KMS-11 (cell line): ENCODE measurements around the gene CNTNAP5.

Experiments used
- H2AFZ ChIP-seq: fragments of 200-600 bp; sonication (generic); 2 replicates; pipeline ENCODE4 v1.6.1; 2016; ENCODE audit warnings: antibody characterized with exemption, mixed run types, low read depth
- H3K27ac ChIP-seq: fragments of 200-600 bp; sonication (generic); 2 replicates; pipeline ENCODE4 v1.6.1; 2016; ENCODE audit warnings: mild to moderate bottlenecking, mixed run types
- H3K27me3 ChIP-seq: fragments of 200-600 bp; sonication (generic); 2 replicates; pipeline ENCODE4 v1.6.1; 2017; ENCODE audit warnings: mild to moderate bottlenecking, low read depth, mixed run types, moderate library complexity; ENCODE audit not compliant: insufficient read depth
- H3K36me3 ChIP-seq: fragments of 200-600 bp; sonication (generic); 2 replicates; pipeline ENCODE4 v1.6.1; 2017; ENCODE audit warnings: mild to moderate bottlenecking, mixed run types; ENCODE audit not compliant: insufficient read depth
- H3K4me1 ChIP-seq: fragments of 200-600 bp; sonication (generic); 2 replicates; pipeline ENCODE4 v1.6.1; 2016; ENCODE audit warnings: mild to moderate bottlenecking, low read depth, mixed run types; ENCODE audit not compliant: poor library complexity, severe bottlenecking
- H3K4me2 ChIP-seq: fragments of 200-600 bp; sonication (generic); 2 replicates; pipeline ENCODE4 v1.7.0; 2016; ENCODE audit warnings: mild to moderate bottlenecking, mixed run types
- H3K4me3 ChIP-seq: fragments of 200-600 bp; sonication (generic); IDR thresholded peaks from 2 replicates; pipeline ENCODE4 v1.6.1; 2017; ENCODE audit warnings: low read depth, low read length, mixed read lengths; ENCODE audit not compliant: insufficient read depth
- H3K79me2 ChIP-seq: fragments of 200-600 bp; sonication (generic); 2 replicates; pipeline ENCODE4 v1.6.1; 2016; ENCODE audit warnings: low read depth, mixed run types; ENCODE audit not compliant: insufficient read depth
- H3K9ac ChIP-seq: fragments of 200-600 bp; sonication (generic); 2 replicates; pipeline ENCODE4 v1.6.1; 2016; ENCODE audit warnings: mild to moderate bottlenecking, mixed run types
- H4K20me1 ChIP-seq: fragments of 200-600 bp; sonication (generic); 2 replicates; pipeline ENCODE4 v1.6.1; 2016; ENCODE audit warnings: mild to moderate bottlenecking, mixed run types; ENCODE audit not compliant: insufficient read depth
- CTCF ChIP-seq: fragments of 200-600 bp; sonication (generic); conservative IDR thresholded peaks from 2 replicates; pipeline ENCODE4 v1.6.1; 2017; ENCODE audit warnings: low read depth, mild to moderate bottlenecking, antibody characterized with exemption, low read length, moderate library complexity, mixed read lengths

CNTNAP5 gene

GRCh38 chr2:124867247-124867646, 842.2 kb downstream of the CNTNAP5 start:
- no peak overlapping the region for H3K4me2 ChIP-seq
- H3K4me3 ChIP-seq, result no peak overlapping the region
- H3K27ac ChIP-seq, result no peak overlapping the region
- no peaks in the 10 kb centered on the region for H3K79me2 ChIP-seq
- H3K36me3 ChIP-seq, result no peaks in the 10 kb centered on the region
- H3K27me3 ChIP-seq, result no peaks in the 10 kb centered on the region
- no peak overlapping the region for H2AFZ ChIP-seq
- no peaks in the 10 kb centered on the region for H3K4me1 ChIP-seq
- no peaks in the 10 kb centered on the region for H4K20me1 ChIP-seq
- no peak for TF ChIP-seq CTCF
- H3K9ac ChIP-seq, result no peak overlapping the region

- Histone ChIP-seq H3K4me2 (no peak overlapping the region), H3K9ac (no peak overlapping the region), H4K20me1 (no peaks in the 10 kb centered on the region), H3K4me1 (no peaks in the 10 kb centered on the region), H3K27ac (no peak overlapping the region), H3K79me2 (no peaks in the 10 kb centered on the region), H3K4me3 (no peak overlapping the region), H2AFZ (no peak overlapping the region), H3K27me3 (no peaks in the 10 kb centered on the region), H3K36me3 (no peaks in the 10 kb centered on the region)
- no peak for TF ChIP-seq CTCF
Measured at GRCh38 chr2:124874219-124874618, 849.1 kb downstream of the CNTNAP5 start.

- no peak overlapping the region for H2AFZ ChIP-seq
- H3K4me2 ChIP-seq, result no peak overlapping the region
- H3K36me3 ChIP-seq, result no peaks in the 10 kb centered on the region
- H3K79me2 ChIP-seq, result no peaks in the 10 kb centered on the region
- H3K4me3 ChIP-seq, result no peak overlapping the region
- H3K27ac ChIP-seq, result no peak overlapping the region
- no peak overlapping the region for H3K9ac ChIP-seq
- no peaks in the 10 kb centered on the region for H3K27me3 ChIP-seq
- H3K4me1 ChIP-seq, result no peaks in the 10 kb centered on the region
- TF ChIP-seq CTCF, result no peak
- no peaks in the 10 kb centered on the region for H4K20me1 ChIP-seq
Measured at GRCh38 chr2:124874676-124875075, 849.6 kb downstream of the CNTNAP5 start.

- no peaks in the 10 kb centered on the region for H4K20me1 ChIP-seq
- no peaks in the 10 kb centered on the region for H3K27me3 ChIP-seq
- H3K36me3 ChIP-seq, result no peaks in the 10 kb centered on the region
- H3K4me1 ChIP-seq, result no peaks in the 10 kb centered on the region
- no peak overlapping the region for H3K4me3 ChIP-seq
- no peak overlapping the region for H2AFZ ChIP-seq
- H3K4me2 ChIP-seq, result no peak overlapping the region
- no peaks in the 10 kb centered on the region for H3K79me2 ChIP-seq
- no peak for TF ChIP-seq CTCF
- H3K27ac ChIP-seq, result no peak overlapping the region
- no peak overlapping the region for H3K9ac ChIP-seq
Measured at GRCh38 chr2:124875627-124876244, 850.6 kb downstream of the CNTNAP5 start.
